Hematopoietic multipotent progenitor cell treated with erythropoietin and hydrocortisone succinate and interleukin-3 and kit ligand, for 6 days (in vitro differentiated cells): Measurements from ENCODE around the gene NACC1.

Experiments
- DNase-seq: peaks from one replicate; pipeline ENCODE4 v3.0.0-alpha.2; 2015

The NACC1 gene

GRCh38 chr19:13121551-13122274, 3.6 kb downstream of the NACC1 start:
- no peak for DNase-seq

- no peak for DNase-seq
These were observed 4.3 kb downstream of the NACC1 start for GRCh38 chr19:13122275-13122878.

- no peak for DNase-seq
These were observed 5.2 kb downstream of the NACC1 start for GRCh38 chr19:13122980-13123957.

GRCh38 chr19:13127051-13127450, 9.0 kb downstream of the NACC1 start:
- no peak for DNase-seq

GRCh38 chr19:13127811-13128575, 9.9 kb downstream of the NACC1 start:
- peak; percentile 40 for DNase-seq

GRCh38 chr19:13128583-13128982, 10.5 kb downstream of the NACC1 start:
- DNase-seq, result no peak

GRCh38 chr19:13129384-13129783, 11.3 kb downstream of the NACC1 start:
- no peak for DNase-seq

GRCh38 chr19:13130886-13131490, 12.9 kb downstream of the NACC1 start:
- no peak for DNase-seq

GRCh38 chr19:13132471-13133180, 14.6 kb downstream of the NACC1 start:
- DNase-seq, result peak; percentile 87

- DNase-seq, result no peak
These were observed 15.3 kb downstream of the NACC1 start for GRCh38 chr19:13133241-13133870.

- no peak for DNase-seq
These were observed 16.6 kb downstream of the NACC1 start for GRCh38 chr19:13134626-13135025.

GRCh38 chr19:13135068-13136062, 17.3 kb downstream of the NACC1 start:
- DNase-seq, result no peak

- no peak for DNase-seq
These were observed 19.3 kb downstream of the NACC1 start for GRCh38 chr19:13137290-13137794.

- no peak for DNase-seq
These were observed 20.3 kb downstream of the NACC1 start for GRCh38 chr19:13138171-13138915.

GRCh38 chr19:13138916-13139198, 20.8 kb downstream of the NACC1 start:
- no peak for DNase-seq

GRCh38 chr19:13139633-13140311, 21.7 kb downstream of the NACC1 start:
- DNase-seq, result no peak

- peak; percentile 74 for DNase-seq
These were observed 28.9 kb downstream of the NACC1 start for GRCh38 chr19:13146763-13147563.
